ENCODE results near the gene DYDC1. TPM values are rescaled to one million over a fixed set of nuclear protein-coding genes. Genes with fewer than 3 reads are reported as not detected.
A peak's percentile ranks its signal among the peaks of the same experiment; 100 is the strongest.

DYDC1 gene
- total RNA-seq, 4 donors from 2014 or later, result not detected

DNA sequence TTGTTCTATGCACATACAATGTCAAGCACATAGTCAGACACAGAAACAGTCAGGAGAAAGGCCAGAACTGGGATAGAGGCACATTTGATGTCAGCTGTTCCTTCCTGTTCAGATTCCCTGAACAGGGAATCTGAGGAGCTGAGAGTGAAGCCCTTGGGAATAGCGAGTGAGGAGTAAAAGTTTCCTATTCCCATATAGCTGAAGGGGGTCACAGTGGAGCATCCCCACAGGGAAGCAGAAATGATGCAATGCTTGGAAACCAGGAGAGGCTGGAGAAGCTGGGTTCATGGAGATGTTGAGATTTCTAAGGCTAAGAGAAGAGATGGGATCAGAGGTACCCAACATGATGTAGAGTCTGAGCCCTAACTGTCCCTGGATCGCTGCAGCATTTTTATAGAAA, 40.5 kb upstream of the DYDC1 start:
- Histone ChIP-seq H3K4me1 (no peaks in the 10 kb centered on the region), H3K9me3 (no peaks in the 10 kb centered on the region), H3K36me3 (no peaks in the 10 kb centered on the region), H3K27me3 (peaks cover 0 to 5% (median 0%) of the 10 kb centered on the region in 4 donors), H3K4me3 (no peak overlapping the region), H3K27ac (replicated peaks in 1 of 4) (no peak overlapping the region)
- WGBS, result 94% methylated on average over 2 of the region's 2 CpGs
- no peak for DNase-seq (ENCODE audit: extremely low spot score)
- intact Hi-C loops (cut with DNase I), result no loop called here
- TF ChIP-seq, protein P1, sequence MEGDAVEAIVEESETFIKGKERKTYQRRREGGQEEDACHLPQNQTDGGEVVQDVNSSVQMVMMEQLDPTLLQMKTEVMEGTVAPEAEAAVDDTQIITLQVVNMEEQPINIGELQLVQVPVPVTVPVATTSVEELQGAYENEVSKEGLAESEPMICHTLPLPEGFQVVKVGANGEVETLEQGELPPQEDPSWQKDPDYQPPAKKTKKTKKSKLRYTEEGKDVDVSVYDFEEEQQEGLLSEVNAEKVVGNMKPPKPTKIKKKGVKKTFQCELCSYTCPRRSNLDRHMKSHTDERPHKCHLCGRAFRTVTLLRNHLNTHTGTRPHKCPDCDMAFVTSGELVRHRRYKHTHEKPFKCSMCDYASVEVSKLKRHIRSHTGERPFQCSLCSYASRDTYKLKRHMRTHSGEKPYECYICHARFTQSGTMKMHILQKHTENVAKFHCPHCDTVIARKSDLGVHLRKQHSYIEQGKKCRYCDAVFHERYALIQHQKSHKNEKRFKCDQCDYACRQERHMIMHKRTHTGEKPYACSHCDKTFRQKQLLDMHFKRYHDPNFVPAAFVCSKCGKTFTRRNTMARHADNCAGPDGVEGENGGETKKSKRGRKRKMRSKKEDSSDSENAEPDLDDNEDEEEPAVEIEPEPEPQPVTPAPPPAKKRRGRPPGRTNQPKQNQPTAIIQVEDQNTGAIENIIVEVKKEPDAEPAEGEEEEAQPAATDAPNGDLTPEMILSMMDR (IDR thresholded peaks at IDR 0.05), result no peak

GRCh38 chr10:80394358-80394916, 37.9 kb upstream of the DYDC1 start:
- Histone ChIP-seq H3K4me3 (no peak overlapping the region), H3K4me1 (no peaks in the 10 kb centered on the region), H3K27ac (replicated peaks in 1 of 4) (no peak overlapping the region), H3K27me3 (peaks cover 0 to 5% (median 0%) of the 10 kb centered on the region in 4 donors), H3K36me3 (no peaks in the 10 kb centered on the region), H3K9me3 (no peaks in the 10 kb centered on the region)
- no peak for DNase-seq (ENCODE audit: extremely low spot score)
- 69% methylated on average over 2 of the region's 2 CpGs for WGBS
- TF ChIP-seq EP300 (IDR thresholded peaks at IDR 0.05), result no peak
- no peak for TF ChIP-seq POLR2AphosphoS5 (IDR thresholded peaks at IDR 0.05)
- TF ChIP-seq POLR2A (IDR thresholded peaks at IDR 0.05; ENCODE audit: low read depth), result no peak
- TF ChIP-seq, protein P1 (IDR thresholded peaks at IDR 0.05), result no peak
- intact Hi-C loops (cut with DNase I), result no loop called here

DNA sequence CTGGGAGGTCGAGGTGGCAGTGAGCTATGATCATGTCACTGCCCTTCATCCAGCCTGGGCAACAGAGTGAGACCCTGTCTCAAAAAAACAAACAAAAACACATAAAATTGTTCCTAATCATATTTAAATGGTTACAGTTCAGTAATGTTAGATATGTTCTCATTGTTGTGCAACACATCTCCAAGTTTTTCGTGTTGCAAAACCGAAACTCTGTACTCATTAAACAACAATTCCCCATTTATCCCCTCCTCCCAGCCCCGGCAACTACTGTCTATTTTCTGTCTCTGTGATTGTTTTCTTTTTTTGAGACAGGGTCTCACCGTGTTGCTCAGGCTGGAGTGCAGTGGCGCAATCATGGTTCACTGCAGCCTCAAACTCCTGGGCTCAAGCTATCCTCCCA, 35.7 kb upstream of the DYDC1 start:
- H3K36me3 ChIP-seq, result no peaks in the 10 kb centered on the region
- no peak for DNase-seq (ENCODE audit: extremely low spot score)
- peaks cover 4 to 12% (median 6%) of the 10 kb centered on the region in 4 donors for H3K4me1 ChIP-seq
- H3K4me3 ChIP-seq, result no peak overlapping the region
- 85% methylated on average over 6 of the region's 6 CpGs for WGBS
- TF ChIP-seq POLR2AphosphoS5 (IDR thresholded peaks at IDR 0.05) (no peak), EP300 (IDR thresholded peaks at IDR 0.05) (no peak), POLR2A (IDR thresholded peaks at IDR 0.05; ENCODE audit: low read depth) (no peak)
- TF ChIP-seq, protein P1 (IDR thresholded peaks at IDR 0.05), result no peak
- no peak overlapping the region for H3K27ac ChIP-seq (replicated peaks in 1 of 4)
- H3K27me3 ChIP-seq, result peaks cover 0 to 5% (median 0%) of the 10 kb centered on the region in 4 donors
- no peaks in the 10 kb centered on the region for H3K9me3 ChIP-seq
- intact Hi-C loops (cut with DNase I), result no loop called here

DNA sequence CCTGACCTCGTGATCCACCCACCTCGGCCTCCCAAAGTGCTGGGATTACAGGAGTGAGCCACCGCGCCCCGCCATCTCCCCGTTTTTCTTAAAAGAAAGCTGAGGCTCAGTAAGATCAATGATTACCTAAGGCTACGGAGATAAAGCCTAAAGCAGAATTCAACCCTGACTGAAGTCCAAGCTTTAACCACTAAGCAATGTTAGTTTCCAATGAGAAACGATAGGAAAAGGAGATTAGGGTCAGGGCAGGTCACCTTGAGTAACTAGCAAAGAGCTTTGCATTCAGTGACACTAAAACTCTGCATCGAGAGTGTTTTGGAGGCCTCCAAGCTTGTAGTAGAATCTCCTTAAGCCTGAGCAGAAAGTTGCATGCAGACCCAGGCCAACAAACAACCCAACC, 34.2 kb upstream of the DYDC1 start:
- TF ChIP-seq EP300 (IDR thresholded peaks at IDR 0.05) (no peak), POLR2AphosphoS5 (IDR thresholded peaks at IDR 0.05) (no peak), POLR2A (IDR thresholded peaks at IDR 0.05; ENCODE audit: low read depth) (no peak)
- TF ChIP-seq, protein P1 (IDR thresholded peaks at IDR 0.05), result no peak
- intact Hi-C loops (cut with DNase I), result no loop called here
- peaks cover 0 to 5% (median 0%) of the 10 kb centered on the region in 4 donors for H3K27me3 ChIP-seq
- DNase-seq (ENCODE audit: extremely low spot score), result no peak
- H3K36me3 ChIP-seq, result no peaks in the 10 kb centered on the region
- 83% methylated on average over 9 of the region's 9 CpGs for WGBS
- H3K27ac ChIP-seq (replicated peaks in 1 of 4), result no peak overlapping the region
- no peak overlapping the region for H3K4me3 ChIP-seq
- H3K9me3 ChIP-seq, result no peaks in the 10 kb centered on the region
- H3K4me1 ChIP-seq, result peaks cover 4 to 12% (median 8%) of the 10 kb centered on the region in 4 donors

DNA sequence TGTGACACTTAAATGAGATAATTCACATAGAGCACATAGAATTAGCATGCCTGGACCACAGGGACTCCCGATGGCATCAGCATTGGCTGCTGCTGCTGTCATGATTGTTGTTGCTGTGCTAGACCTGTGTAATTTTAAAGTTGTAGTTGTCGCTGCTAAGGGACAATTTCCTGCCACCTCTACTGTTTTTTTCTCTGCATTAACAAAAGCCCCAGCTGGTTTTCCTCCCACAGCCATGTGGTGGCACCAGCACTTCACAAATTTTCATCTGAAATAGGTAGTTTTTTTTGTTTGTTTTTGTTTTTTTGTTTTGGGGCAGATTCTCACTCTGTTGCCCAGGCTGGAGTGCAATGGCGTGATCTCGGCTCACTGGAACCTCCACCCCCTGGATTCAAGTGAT, 26.4 kb upstream of the DYDC1 start:
- intact Hi-C loops (cut with DNase I), result loop anchor here (5.0 kb wide), 1 partner anchor 124 kb away; no protein-coding TSS in a partner anchor
- H3K27ac ChIP-seq (replicated peaks in 1 of 4), result no peak overlapping the region
- no peaks in the 10 kb centered on the region for H3K9me3 ChIP-seq
- TF ChIP-seq, protein P1 (IDR thresholded peaks at IDR 0.05), result peak; percentile 43 to 57 (median 55)
- no peak for TF ChIP-seq EP300 (IDR thresholded peaks at IDR 0.05)
- 33% methylated on average over 4 of the region's 4 CpGs for WGBS
- peaks cover 0 to 7% (median 6%) of the 10 kb centered on the region in 4 donors for H3K4me1 ChIP-seq
- no peak overlapping the region for H3K4me3 ChIP-seq
- no peaks in the 10 kb centered on the region for H3K36me3 ChIP-seq
- H3K27me3 ChIP-seq, result no peaks in the 10 kb centered on the region
- DNase-seq (ENCODE audit: extremely low spot score), result no peak
